Muscle layer of duodenum (tissue), 2 donors: Measurements from ENCODE around the gene PTPRD.

ENCODE experiments used
- H3K27ac ChIP-seq: one replicate; pipeline ENCODE4 v1.7.0; 2013; ENCODE audit warnings: mild to moderate bottlenecking, low read length
- H3K27me3 ChIP-seq: one replicate; pipeline ENCODE4 v1.7.0; 2013; ENCODE audit warnings: low read depth, mild to moderate bottlenecking, control low read depth, low read length
- H3K36me3 ChIP-seq, 2 donors: one replicate each; pipeline ENCODE4 v1.7.0; 2013; ENCODE audit warnings: low read length in 2 of 2, control low read depth in 1 of 2, mild to moderate bottlenecking in 1 of 2; ENCODE audit not compliant: insufficient read depth in 2 of 2, control insufficient read depth in 1 of 2
- H3K4me1 ChIP-seq, 2 donors: one replicate each; pipeline ENCODE4 v1.7.0; 2013; ENCODE audit warnings: low read length in 2 of 2, mild to moderate bottlenecking in 2 of 2, control low read depth in 1 of 2, moderate library complexity in 1 of 2; ENCODE audit not compliant: insufficient read depth in 2 of 2, control insufficient read depth in 1 of 2
- H3K4me3 ChIP-seq, 2 donors: one replicate each; pipeline ENCODE4 v1.7.0; 2013; ENCODE audit warnings: low read length in 2 of 2, low read depth in 1 of 2, mild to moderate bottlenecking in 1 of 2
- H3K9me3 ChIP-seq, 2 donors: one replicate each; pipeline ENCODE4 v1.7.0; 2013; ENCODE audit warnings: low read length in 2 of 2, control low read depth in 1 of 2, mild to moderate bottlenecking in 1 of 2; ENCODE audit not compliant: control insufficient read depth in 1 of 2
- donor health status: healthy.

The PTPRD gene

DNA sequence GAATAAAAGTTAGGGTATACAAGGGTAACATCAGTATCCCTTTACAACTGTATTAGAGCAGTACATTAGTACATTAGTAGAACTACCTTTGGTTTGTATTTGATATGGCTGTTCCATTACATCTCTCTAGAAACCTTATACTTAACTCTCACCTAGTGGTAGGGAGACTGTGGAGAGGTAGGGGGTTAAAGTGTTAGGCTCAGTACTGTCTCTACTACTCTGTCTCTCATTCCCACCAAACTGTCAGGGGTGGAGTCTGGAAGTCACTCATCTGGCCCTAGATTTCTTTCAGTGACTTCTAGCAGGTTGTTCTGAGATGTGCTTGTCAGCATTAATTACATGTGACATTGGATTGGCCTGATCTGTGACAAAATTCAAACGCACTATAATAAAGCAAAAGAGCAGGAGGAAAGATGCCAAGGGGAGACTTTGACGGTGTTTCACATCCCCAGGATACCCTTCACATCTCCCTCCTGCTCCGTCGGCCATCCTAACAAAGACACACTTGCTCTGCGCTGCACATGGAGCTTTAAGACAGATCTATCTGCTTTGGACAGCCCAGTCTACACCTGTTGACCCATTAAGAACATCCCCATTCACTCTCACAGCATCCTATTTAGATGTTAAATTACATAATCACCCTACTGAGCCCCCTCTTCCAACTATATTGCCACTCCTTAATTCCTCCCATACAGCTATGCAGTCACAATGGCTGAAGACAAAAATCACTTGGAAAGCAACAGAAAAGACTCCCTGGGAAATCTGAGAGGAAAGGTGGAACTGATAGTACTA lies 1770.2 kb downstream of the PTPRD start:
- no peak overlapping the region for H3K27ac ChIP-seq
- H3K36me3 ChIP-seq = no peaks in the 10 kb centered on the region
- no peaks in the 10 kb centered on the region for H3K4me1 ChIP-seq
- no peaks in the 10 kb centered on the region for H3K9me3 ChIP-seq
- H3K4me3 ChIP-seq = no peak overlapping the region
- H3K27me3 ChIP-seq = no peaks in the 10 kb centered on the region

DNA sequence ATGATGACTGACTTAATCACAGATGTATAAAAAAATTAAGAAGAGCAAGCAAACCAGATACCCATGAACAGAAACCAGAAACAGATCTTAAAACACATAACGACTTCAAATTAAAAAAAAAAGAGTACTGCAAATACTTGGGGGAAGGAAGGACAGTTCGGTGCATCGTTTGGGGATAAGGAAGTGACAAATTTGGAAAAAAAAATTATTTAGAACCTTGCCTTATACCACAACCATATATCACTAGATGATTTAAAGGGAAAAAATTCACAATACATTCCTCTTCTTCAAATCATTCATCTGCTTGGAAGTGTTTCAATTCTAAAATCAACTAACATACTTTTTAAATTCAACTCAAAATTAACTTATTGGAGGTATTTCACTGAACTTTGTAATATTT lies 1774.7 kb downstream of the PTPRD start:
- Histone ChIP-seq H3K4me3 (no peak overlapping the region), H3K27me3 (no peaks in the 10 kb centered on the region), H3K9me3 (no peaks in the 10 kb centered on the region), H3K27ac (no peak overlapping the region), H3K4me1 (no peaks in the 10 kb centered on the region), H3K36me3 (no peaks in the 10 kb centered on the region)

DNA sequence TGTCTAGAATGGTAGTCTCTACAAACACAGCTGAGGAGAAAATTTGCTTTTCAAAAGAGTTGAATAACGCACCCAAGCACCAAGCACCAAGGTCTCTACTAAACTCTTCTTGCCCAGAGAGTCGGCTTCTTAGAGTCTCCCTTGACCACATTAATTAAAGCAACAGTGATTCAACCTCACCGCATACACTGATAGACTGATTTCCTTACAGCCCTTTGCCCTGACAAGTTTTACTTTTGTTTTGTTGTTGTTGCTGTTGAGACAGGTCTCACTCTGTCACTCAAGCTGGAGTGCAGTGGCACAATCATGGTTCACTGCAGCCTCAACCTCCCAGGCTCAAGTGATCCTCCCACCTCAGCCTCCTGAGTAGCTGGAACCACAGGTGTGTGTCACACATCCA lies 1777.5 kb downstream of the PTPRD start:
- H3K27me3 ChIP-seq = no peaks in the 10 kb centered on the region
- no peak overlapping the region for H3K4me3 ChIP-seq
- H3K4me1 ChIP-seq = no peaks in the 10 kb centered on the region
- H3K27ac ChIP-seq = no peak overlapping the region
- no peaks in the 10 kb centered on the region for H3K9me3 ChIP-seq
- no peaks in the 10 kb centered on the region for H3K36me3 ChIP-seq

DNA sequence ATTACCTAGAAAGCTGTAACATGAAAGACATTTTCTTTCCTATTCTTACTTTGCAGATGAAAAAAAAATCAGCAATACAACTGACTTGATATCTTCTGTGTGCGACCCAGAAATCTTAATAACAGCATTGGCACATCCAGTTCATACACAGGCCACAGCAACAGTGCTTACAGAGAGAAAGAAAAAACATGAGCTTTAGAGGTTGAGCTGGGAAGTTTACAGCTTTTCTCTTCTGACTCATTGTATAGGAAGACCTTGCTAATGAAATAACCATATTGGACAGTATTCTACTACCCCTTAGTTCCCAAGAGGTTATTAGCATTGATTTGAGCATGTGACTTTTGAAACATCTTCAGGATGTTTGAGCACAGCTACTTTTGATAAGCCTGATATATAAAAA lies 1779.8 kb downstream of the PTPRD start:
- Histone ChIP-seq H3K27ac (no peak overlapping the region), H3K4me3 (no peak overlapping the region), H3K27me3 (no peaks in the 10 kb centered on the region), H3K9me3 (no peaks in the 10 kb centered on the region), H3K36me3 (no peaks in the 10 kb centered on the region), H3K4me1 (no peaks in the 10 kb centered on the region)

DNA sequence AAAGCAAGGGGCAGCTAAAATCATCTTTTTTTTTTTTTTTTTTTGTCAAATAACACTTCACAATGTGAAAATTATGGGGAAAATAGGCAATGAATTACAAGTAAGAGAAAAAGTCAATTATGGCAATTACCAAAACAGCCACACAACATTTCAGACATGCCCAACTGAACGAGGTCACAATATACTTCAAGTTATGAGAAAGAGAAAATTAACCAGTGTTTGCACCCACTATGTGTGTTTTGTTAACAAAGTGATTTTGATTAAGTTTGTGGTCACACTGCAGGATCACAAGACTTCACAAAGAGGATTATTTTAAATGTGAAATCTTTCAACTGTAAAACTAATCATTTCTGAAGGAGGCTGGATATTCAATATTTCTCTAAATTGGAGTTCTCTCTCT lies 1780.4 kb downstream of the PTPRD start:
- no peaks in the 10 kb centered on the region for H3K9me3 ChIP-seq
- no peak overlapping the region for H3K4me3 ChIP-seq
- no peaks in the 10 kb centered on the region for H3K4me1 ChIP-seq
- H3K27ac ChIP-seq = no peak overlapping the region
- H3K36me3 ChIP-seq = no peaks in the 10 kb centered on the region
- H3K27me3 ChIP-seq = no peaks in the 10 kb centered on the region

DNA sequence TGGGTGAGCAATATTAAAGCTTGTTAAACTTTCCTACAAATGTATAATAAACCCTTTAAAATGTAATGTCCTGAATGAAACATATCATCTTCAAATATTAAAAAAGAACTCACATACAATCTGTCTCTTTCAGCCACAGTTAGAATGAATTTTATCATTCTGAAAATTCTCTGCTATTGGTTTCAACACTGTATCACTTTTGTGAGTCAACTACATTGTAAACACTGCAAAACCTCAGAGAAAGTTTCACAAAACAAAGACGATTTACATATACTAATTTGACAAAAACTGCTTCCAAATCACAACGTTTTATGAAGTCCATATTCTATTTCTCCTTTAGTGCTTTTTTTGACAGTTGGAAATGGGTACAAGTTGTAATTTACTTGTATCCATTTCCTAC lies 1781.2 kb downstream of the PTPRD start:
- Histone ChIP-seq H3K4me1 (no peaks in the 10 kb centered on the region), H3K4me3 (no peak overlapping the region), H3K9me3 (no peaks in the 10 kb centered on the region), H3K27me3 (no peaks in the 10 kb centered on the region), H3K36me3 (no peaks in the 10 kb centered on the region), H3K27ac (no peak overlapping the region)

DNA sequence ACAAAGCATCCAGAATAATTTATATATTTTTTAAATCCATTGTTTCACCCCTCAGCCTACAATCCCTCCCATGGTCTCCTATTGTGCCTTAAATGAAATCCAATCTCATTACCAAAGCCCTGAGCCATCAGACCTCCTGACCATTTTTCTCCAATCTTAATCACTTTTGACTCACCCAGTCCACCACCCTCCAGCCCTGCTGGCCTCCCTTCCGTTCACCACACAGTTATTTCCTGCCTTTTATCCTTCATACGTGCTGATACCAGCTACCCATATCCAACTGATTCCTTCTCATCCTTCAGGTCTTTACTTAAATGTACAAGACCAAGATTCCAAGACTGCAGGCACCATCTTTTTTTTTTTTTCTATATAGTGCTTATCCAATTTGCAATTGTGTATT lies 1786.5 kb downstream of the PTPRD start:
- Histone ChIP-seq H3K27ac (no peak overlapping the region), H3K9me3 (no peaks in the 10 kb centered on the region), H3K4me1 (no peaks in the 10 kb centered on the region), H3K36me3 (no peaks in the 10 kb centered on the region), H3K27me3 (no peaks in the 10 kb centered on the region), H3K4me3 (no peak overlapping the region)

DNA sequence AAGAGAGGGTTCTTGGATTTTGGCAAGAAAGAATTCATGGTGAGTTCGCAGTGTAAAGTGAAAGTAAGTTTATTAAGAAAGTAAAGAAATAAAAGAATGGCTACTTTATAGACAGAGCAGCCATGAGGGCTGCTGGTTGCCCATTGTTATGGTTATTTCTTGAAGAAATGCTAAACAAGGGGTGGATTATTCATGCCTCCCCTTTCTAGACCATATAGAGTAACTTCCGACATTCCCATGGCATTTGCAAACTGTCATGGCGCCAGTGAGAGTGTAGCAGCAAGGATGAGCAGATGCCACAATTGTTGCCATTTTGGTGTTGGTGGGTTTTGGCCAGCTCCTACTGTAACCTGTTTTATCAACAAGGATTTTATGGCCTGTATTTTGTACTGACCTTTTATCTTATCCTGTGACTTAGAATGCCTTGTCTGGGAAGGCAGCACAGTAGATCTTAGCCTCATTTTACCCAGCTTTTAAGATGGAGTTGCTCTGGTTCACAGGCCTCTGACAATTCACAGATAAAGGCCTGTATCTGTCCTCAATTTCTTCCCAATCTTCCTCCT lies 1787.1 kb downstream of the PTPRD start:
- no peaks in the 10 kb centered on the region for H3K36me3 ChIP-seq
- no peaks in the 10 kb centered on the region for H3K4me1 ChIP-seq
- no peaks in the 10 kb centered on the region for H3K9me3 ChIP-seq
- no peak overlapping the region for H3K27ac ChIP-seq
- H3K27me3 ChIP-seq = no peaks in the 10 kb centered on the region
- no peak overlapping the region for H3K4me3 ChIP-seq

DNA sequence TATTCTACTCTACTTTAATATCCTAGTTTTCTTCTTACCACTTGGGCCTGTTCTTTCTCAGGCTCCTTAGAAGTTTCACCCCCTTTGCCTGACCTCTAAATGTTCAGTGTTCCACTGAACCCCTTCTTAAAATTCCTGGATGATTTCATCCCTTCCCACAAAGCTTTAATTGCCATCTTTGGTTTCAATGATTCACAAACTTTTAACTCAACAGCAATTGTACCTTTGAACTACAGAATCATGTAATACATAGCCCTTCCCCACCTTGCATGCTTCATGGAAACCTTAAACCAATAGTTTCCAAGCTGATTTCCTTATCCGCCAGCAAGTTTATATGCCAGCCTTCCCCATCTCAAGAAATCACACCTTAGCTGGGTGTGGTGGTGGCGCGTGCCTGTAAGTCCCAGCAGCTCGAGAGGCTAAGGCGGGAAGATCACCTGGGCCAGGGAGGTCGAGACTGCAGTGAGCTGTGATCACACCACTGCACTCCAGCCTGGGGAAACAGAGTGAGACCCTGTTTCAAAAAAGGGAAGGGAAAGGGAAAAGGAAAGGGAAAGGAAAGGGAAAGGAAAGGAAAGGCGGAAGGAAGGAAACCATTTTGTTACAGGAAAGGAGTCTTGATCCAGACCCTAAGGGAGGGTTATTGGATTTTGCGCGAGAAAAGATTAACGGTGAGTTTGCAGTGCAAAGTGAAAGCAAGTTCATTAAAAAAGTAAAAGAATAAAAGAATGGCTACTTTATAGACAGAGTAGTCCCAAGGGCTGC lies 1789.5 kb downstream of the PTPRD start:
- Histone ChIP-seq H3K9me3 (no peaks in the 10 kb centered on the region), H3K36me3 (no peaks in the 10 kb centered on the region), H3K4me3 (no peak overlapping the region), H3K27me3 (no peaks in the 10 kb centered on the region), H3K4me1 (no peaks in the 10 kb centered on the region), H3K27ac (no peak overlapping the region)

DNA sequence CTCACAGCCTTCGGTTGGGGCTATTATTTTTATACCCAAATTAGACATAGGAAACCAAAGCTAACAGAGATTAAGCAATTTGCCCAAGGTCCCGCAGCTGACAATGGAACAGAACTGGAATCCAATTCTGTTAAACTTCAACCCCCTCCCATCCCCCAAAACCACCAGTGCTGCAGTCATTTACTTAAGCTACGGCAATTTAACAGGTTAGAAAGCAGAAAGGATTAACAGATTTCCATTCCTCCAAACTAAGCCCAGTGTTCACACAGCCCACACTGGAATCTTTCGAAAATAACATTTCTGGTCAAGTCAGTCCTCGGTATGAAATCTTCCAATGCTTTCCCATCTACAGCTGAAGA lies 1790.2 kb downstream of the PTPRD start:
- Histone ChIP-seq H3K4me1 (no peaks in the 10 kb centered on the region), H3K27me3 (no peaks in the 10 kb centered on the region), H3K27ac (no peak overlapping the region)

DNA sequence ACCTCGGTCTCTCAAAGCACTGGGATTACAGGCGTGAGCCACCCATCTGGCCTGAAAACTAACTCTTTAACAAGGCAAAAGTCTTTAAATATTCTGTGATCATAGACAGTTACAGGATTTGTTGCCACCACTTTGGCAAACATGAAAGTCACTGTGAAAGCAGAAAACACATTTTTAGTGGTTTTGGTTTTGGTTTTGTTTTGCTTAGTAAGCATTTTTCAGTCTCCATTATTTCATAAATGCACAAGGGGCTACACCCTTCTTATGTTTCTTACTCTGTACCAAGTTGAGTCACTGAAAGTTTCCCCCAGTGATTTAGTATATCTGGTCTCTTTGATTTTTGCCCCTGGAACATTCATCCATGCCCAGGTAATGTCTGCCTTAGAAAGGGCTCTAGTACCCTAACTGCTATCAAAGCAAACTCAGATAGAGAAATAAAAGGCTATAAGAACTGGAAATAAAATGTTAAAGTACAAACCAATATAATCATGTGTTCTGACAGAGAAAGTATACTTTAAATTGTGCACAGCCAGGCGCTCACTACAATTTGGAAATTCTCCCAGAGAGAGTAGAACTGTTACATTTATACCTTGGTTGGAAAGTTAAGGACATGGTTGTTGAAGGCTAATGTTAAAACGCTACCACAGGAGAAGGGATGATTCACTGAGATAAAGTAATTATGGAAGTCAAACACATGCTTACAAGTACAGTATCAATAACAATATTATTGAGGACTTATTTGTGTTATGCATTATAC lies 1790.7 kb downstream of the PTPRD start:
- no peak overlapping the region for H3K4me3 ChIP-seq
- no peaks in the 10 kb centered on the region for H3K4me1 ChIP-seq
- no peaks in the 10 kb centered on the region for H3K36me3 ChIP-seq
- no peaks in the 10 kb centered on the region for H3K9me3 ChIP-seq
- no peak overlapping the region for H3K27ac ChIP-seq
- H3K27me3 ChIP-seq = no peaks in the 10 kb centered on the region

More for the DNA sequence above, 1790.2 kb downstream of the PTPRD start:
- no peaks in the 10 kb centered on the region for H3K36me3 ChIP-seq
- H3K4me3 ChIP-seq = no peak overlapping the region
- no peaks in the 10 kb centered on the region for H3K9me3 ChIP-seq
